HepG2 (cell line): Measurements from ENCODE around the gene COMMD2. TPM values are rescaled to one million over a fixed set of nuclear protein-coding genes. Genes with fewer than 3 reads are reported as not detected.

Source experiments
- BRD4 ChIP-seq: sonication (generic); formaldehyde crosslinking; IDR thresholded peaks from 2 replicates; pipeline ENCODE4 v1.4.0; 2020; ENCODE audit warnings: missing genetic modification reagents
- CBFB ChIP-seq: sonication (generic); formaldehyde crosslinking; IDR thresholded peaks from 2 replicates; pipeline ENCODE4 v1.4.0; 2020; ENCODE audit warnings: missing genetic modification reagents
- EP300 ChIP-seq, 3 experiments: sonication (generic) in 1 of 3; formaldehyde crosslinking in 1 of 3; IDR thresholded peaks; 2 replicates each; pipeline versions ENCODE4 v1.5.1 to v1.6.1; 2011 to 2020; ENCODE audit warnings: low read depth in 2 of 3, low read length in 2 of 3, borderline replicate concordance in 1 of 3, improper control_type of control experiment in 1 of 3, mild to moderate bottlenecking in 1 of 3, missing genetic modification reagents in 1 of 3, moderate library complexity in 1 of 3
- HCFC1 ChIP-seq: fragments of 150-350 bp; IDR thresholded peaks from 2 replicates; pipeline ENCODE4 v1.6.1; 2014; ENCODE audit warnings: low read depth, low read length
- KDM1A ChIP-seq: IDR thresholded peaks from 2 replicates; pipeline ENCODE4 v1.6.1; 2016; ENCODE audit warnings: missing compliant biosample characterization
- NR1H2 ChIP-seq: sonication (generic); formaldehyde crosslinking; IDR thresholded peaks from 2 replicates; pipeline ENCODE4 v1.8.1; 2022; ENCODE audit warnings: low read depth, missing genetic modification reagents, borderline replicate concordance
- PHF21A ChIP-seq: sonication (generic); formaldehyde crosslinking; IDR thresholded peaks from 2 replicates; pipeline ENCODE4 v1.5.0; 2020; ENCODE audit warnings: mild to moderate bottlenecking, missing genetic modification reagents
- POLR2G ChIP-seq: fragments of 200-400 bp; formaldehyde crosslinking; IDR thresholded peaks from 2 replicates; pipeline ENCODE4 v1.6.1; 2018; ENCODE audit warnings: mild to moderate bottlenecking, low read depth, low read length, moderate library complexity
- RFXANK ChIP-seq: IDR thresholded peaks from 2 replicates; pipeline ENCODE4 v1.6.1; 2016
- SMC3 ChIP-seq: IDR thresholded peaks from 2 replicates; pipeline ENCODE4 v1.6.1; 2011; ENCODE audit warnings: low read length, improper control_type of control experiment
- XRCC5 ChIP-seq: fragments of 200-400 bp; formaldehyde crosslinking; optimal IDR thresholded peaks from 2 replicates; pipeline ENCODE3; 2017; ENCODE audit warnings: mild to moderate bottlenecking, low read length
- ZC3H4 ChIP-seq: sonication (generic); formaldehyde crosslinking; IDR thresholded peaks from 2 replicates; pipeline ENCODE4 v1.4.0; 2020; ENCODE audit warnings: missing genetic modification reagents, borderline replicate concordance
- ZMYM2 ChIP-seq: sonication (generic); formaldehyde crosslinking; IDR thresholded peaks from 2 replicates; pipeline ENCODE4 v1.8.0; 2022; ENCODE audit warnings: mild to moderate bottlenecking, missing genetic modification reagents
- ZNF225 ChIP-seq: sonication (generic); formaldehyde crosslinking; IDR thresholded peaks from 2 replicates; pipeline ENCODE4 v1.4.0; 2020; ENCODE audit warnings: mild to moderate bottlenecking, missing genetic modification reagents
- ZNF678 ChIP-seq: sonication (generic); formaldehyde crosslinking; IDR thresholded peaks from 2 replicates; pipeline ENCODE4 v1.4.0; 2020; ENCODE audit warnings: mild to moderate bottlenecking, missing genetic modification reagents
- ZNF816 ChIP-seq: sonication (generic); formaldehyde crosslinking; IDR thresholded peaks from 2 replicates; pipeline ENCODE4 v1.8.0; 2022; ENCODE audit warnings: missing genetic modification reagents, mild to moderate bottlenecking, borderline replicate concordance
- polyA plus RNA-seq, 8 experiments: library from polyadenylated mRNA; depleted of rRNA in 3 of 8; stranded (reverse) in 7 of 8; unstranded in 1 of 8; fragments of >200 nt; fragmentation: Illumina TruSeq in 4 of 8; extraction: Trizol in 4 of 8; gene quantifications; 2 replicates each; pipeline versions ENCODE4 v1.2.1 to v1.2.3, GENCODE V29; 2011 to 2016; ENCODE audit warnings: low read depth in 4 of 8, missing spikeins in 1 of 8, mixed read lengths in 1 of 8; ENCODE audit not compliant: insufficient read depth in 1 of 8
- total RNA-seq, 5 experiments: library from RNA; depleted of rRNA; stranded (reverse); fragments of >200 nt; fragmentation: Illumina TruSeq; extraction: Trizol; gene quantifications; 2 replicates each; pipeline ENCODE4 v1.2.3, GENCODE V29; 2016; ENCODE audit warnings: low read depth in 1 of 5
- TF ChIP-seq, protein P1 (sequence below): sonication (generic); formaldehyde crosslinking; conservative IDR thresholded peaks from 2 replicates; pipeline ENCODE4 v1.8.1; 2023; ENCODE audit warnings: missing genetic modification reagents
- TF ChIP-seq, protein P2 (sequence below): sonication (generic); formaldehyde crosslinking; IDR thresholded peaks from 2 replicates; pipeline ENCODE4 v1.5.0; 2020; ENCODE audit warnings: mild to moderate bottlenecking, missing genetic modification reagents, borderline replicate concordance
- TF ChIP-seq, protein P3 (sequence below): sonication (generic); formaldehyde crosslinking; IDR thresholded peaks from 2 replicates; pipeline ENCODE4 v1.5.0; 2020; ENCODE audit warnings: mild to moderate bottlenecking, missing genetic modification reagents

The COMMD2 gene
- total and polyA plus RNA-seq, 2 of the 13 experiments (the other 11 are each of a cell fraction or from before 2014, with no cell fraction given) = 33.0 to 57.6 TPM

DNA sequence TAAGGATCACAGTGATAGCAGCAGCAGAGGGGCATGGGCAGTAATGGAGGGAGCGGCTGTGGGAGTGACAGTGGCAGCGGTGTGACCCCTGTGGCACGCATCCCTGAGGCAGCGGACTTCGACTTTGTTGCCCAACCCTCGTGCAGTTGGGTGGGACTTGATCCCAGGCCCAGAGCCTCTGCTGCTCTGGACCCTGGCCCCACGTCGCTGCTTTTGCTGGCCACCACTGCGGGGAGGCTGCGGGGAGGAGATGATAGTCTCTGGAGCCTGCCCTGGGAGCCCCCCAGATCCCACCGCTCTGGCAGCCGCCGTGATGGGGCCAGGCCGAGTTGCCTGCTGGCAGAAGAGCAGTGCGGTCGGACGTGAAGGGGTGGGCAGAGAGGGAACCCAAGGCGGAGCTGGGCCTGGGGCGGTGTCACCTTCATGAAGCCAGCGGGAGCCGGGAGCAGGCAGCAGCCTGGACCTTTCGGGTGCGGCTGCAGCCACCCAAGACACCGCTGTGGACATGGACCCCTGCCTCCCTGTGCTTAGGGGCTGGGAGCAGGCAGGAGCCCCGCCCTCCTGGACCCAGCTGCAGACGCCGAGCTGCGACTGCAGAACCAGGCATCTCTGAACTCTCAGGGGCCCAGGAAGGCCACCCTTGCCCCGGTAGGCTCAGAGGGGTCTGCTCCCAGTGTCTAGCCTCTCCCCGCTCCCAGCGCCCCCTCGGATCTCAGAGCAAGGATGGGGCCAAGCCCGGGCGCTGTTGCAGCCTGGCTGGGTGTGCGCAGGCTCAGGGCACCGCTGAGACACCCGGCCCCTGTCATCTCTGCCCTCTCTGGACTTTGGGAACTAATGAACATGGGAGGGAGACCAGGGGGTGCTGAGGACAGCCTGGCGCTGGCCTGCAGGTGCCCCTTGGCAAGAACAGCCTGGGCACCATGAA, 38.3 kb downstream of the COMMD2 start (continued):
- TF ChIP-seq RFXANK (CRISPR knock-in tag) (no peak), SMC3 (no peak), ZC3H4 (CRISPR knock-in tag) (no peak), XRCC5 (no peak), ZNF225 (CRISPR knock-in tag) (no peak), BRD4 (CRISPR knock-in tag) (no peak), POLR2G (no peak), CBFB (CRISPR knock-in tag) (no peak), ZMYM2 (CRISPR knock-in tag) (0 out of 2 replicates have a peak, but pooled peaks have one; percentile 62), NR1H2 (no peak), ZNF678 (no peak), PHF21A (CRISPR knock-in tag) (peak; percentile 25; the same call in 1 of the 2 replicates), HCFC1 (no peak), KDM1A (no peak), ZNF816 (CRISPR knock-in tag) (no peak), EP300 (IDR thresholded peaks at IDR 0.05; ENCODE audit: low read depth in 2 of 2, low read length in 2 of 2) (no peak), EP300 (CRISPR knock-in tag; IDR thresholded peaks at IDR 0.05; ENCODE audit: borderline replicate concordance) (no peak)
- TF ChIP-seq, protein P1, sequence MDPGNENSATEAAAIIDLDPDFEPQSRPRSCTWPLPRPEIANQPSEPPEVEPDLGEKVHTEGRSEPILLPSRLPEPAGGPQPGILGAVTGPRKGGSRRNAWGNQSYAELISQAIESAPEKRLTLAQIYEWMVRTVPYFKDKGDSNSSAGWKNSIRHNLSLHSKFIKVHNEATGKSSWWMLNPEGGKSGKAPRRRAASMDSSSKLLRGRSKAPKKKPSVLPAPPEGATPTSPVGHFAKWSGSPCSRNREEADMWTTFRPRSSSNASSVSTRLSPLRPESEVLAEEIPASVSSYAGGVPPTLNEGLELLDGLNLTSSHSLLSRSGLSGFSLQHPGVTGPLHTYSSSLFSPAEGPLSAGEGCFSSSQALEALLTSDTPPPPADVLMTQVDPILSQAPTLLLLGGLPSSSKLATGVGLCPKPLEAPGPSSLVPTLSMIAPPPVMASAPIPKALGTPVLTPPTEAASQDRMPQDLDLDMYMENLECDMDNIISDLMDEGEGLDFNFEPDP (CRISPR knock-in tag) = no peak
- TF ChIP-seq, protein P2, sequence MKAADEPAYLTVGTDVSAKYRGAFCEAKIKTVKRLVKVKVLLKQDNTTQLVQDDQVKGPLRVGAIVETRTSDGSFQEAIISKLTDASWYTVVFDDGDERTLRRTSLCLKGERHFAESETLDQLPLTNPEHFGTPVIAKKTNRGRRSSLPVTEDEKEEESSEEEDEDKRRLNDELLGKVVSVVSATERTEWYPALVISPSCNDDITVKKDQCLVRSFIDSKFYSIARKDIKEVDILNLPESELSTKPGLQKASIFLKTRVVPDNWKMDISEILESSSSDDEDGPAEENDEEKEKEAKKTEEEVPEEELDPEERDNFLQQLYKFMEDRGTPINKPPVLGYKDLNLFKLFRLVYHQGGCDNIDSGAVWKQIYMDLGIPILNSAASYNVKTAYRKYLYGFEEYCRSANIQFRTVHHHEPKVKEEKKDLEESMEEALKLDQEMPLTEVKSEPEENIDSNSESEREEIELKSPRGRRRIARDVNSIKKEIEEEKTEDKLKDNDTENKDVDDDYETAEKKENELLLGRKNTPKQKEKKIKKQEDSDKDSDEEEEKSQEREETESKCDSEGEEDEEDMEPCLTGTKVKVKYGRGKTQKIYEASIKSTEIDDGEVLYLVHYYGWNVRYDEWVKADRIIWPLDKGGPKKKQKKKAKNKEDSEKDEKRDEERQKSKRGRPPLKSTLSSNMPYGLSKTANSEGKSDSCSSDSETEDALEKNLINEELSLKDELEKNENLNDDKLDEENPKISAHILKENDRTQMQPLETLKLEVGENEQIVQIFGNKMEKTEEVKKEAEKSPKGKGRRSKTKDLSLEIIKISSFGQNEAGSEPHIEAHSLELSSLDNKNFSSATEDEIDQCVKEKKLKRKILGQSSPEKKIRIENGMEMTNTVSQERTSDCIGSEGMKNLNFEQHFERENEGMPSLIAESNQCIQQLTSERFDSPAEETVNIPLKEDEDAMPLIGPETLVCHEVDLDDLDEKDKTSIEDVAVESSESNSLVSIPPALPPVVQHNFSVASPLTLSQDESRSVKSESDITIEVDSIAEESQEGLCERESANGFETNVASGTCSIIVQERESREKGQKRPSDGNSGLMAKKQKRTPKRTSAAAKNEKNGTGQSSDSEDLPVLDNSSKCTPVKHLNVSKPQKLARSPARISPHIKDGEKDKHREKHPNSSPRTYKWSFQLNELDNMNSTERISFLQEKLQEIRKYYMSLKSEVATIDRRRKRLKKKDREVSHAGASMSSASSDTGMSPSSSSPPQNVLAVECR (CRISPR knock-in tag) = peak; percentile 41; the same call in 1 of the 2 replicates
- TF ChIP-seq, protein P3, sequence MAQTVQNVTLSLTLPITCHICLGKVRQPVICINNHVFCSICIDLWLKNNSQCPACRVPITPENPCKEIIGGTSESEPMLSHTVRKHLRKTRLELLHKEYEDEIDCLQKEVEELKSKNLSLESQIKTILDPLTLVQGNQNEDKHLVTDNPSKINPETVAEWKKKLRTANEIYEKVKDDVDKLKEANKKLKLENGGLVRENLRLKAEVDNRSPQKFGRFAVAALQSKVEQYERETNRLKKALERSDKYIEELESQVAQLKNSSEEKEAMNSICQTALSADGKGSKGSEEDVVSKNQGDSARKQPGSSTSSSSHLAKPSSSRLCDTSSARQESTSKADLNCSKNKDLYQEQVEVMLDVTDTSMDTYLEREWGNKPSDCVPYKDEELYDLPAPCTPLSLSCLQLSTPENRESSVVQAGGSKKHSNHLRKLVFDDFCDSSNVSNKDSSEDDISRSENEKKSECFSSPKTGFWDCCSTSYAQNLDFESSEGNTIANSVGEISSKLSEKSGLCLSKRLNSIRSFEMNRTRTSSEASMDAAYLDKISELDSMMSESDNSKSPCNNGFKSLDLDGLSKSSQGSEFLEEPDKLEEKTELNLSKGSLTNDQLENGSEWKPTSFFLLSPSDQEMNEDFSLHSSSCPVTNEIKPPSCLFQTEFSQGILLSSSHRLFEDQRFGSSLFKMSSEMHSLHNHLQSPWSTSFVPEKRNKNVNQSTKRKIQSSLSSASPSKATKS = no peak
